Measurements from ENCODE around the gene CPNE9.

The CPNE9 gene

GRCh38 chr3:9686703-9687102, 16.9 kb upstream of the CPNE9 start:
- DNase-seq (ENCODE audit: low spot score): no peak

GRCh38 chr3:9687514-9687913, 16.1 kb upstream of the CPNE9 start:
- no peak for DNase-seq (ENCODE audit: low spot score)

- no peak for DNase-seq (ENCODE audit: low spot score)
These were observed 14.7 kb upstream of the CPNE9 start for GRCh38 chr3:9688961-9689360.

GRCh38 chr3:9689757-9690156, 13.9 kb upstream of the CPNE9 start:
- DNase-seq (ENCODE audit: low spot score): no peak

- DNase-seq (ENCODE audit: low spot score): no peak
These were observed 12.9 kb upstream of the CPNE9 start for GRCh38 chr3:9690451-9691450.

- DNase-seq (ENCODE audit: low spot score): no peak
These were observed 12.0 kb upstream of the CPNE9 start for GRCh38 chr3:9691636-9692035.

- DNase-seq (ENCODE audit: low spot score): no peak
These were observed 11.2 kb upstream of the CPNE9 start for GRCh38 chr3:9692416-9692815.

- no peak for DNase-seq (ENCODE audit: low spot score)
These were observed 8.3 kb upstream of the CPNE9 start for GRCh38 chr3:9695345-9695744.

GRCh38 chr3:9695746-9696145, 7.9 kb upstream of the CPNE9 start:
- DNase-seq (ENCODE audit: low spot score): no peak

GRCh38 chr3:9696480-9697220, 7.0 kb upstream of the CPNE9 start:
- DNase-seq (ENCODE audit: low spot score): no peak

- no peak for DNase-seq (ENCODE audit: low spot score)
These were observed 5.7 kb upstream of the CPNE9 start for GRCh38 chr3:9697892-9698291.

- no peak for DNase-seq (ENCODE audit: low spot score)
These were observed 5.3 kb upstream of the CPNE9 start for GRCh38 chr3:9698293-9698692.

- DNase-seq (ENCODE audit: low spot score): no peak
These were observed 3.1 kb upstream of the CPNE9 start for GRCh38 chr3:9700536-9700935.

GRCh38 chr3:9701006-9701405, 2.6 kb upstream of the CPNE9 start:
- no peak for DNase-seq (ENCODE audit: low spot score)

- DNase-seq (ENCODE audit: low spot score): no peak
These were observed 1.9 kb upstream of the CPNE9 start for GRCh38 chr3:9701711-9702110.

- DNase-seq (ENCODE audit: low spot score): no peak
These were observed 393 bp upstream of the CPNE9 start for GRCh38 chr3:9703240-9703639.

- peak; percentile 65 for DNase-seq (ENCODE audit: low spot score)
These were observed 1.0 kb downstream of the CPNE9 start for GRCh38 chr3:9704347-9705322.

GRCh38 chr3:9710174-9710739, 6.6 kb downstream of the CPNE9 start:
- no peak for DNase-seq (ENCODE audit: low spot score)

- DNase-seq (ENCODE audit: low spot score): no peak
These were observed 8.8 kb downstream of the CPNE9 start for GRCh38 chr3:9712415-9712814.

GRCh38 chr3:9713142-9713541, 9.5 kb downstream of the CPNE9 start:
- no peak for DNase-seq (ENCODE audit: low spot score)

- DNase-seq (ENCODE audit: low spot score): no peak
These were observed 11.5 kb downstream of the CPNE9 start for GRCh38 chr3:9715136-9715535.

Data from hepatic stellate cell (primary cell).